ENCODE measurements around the gene HIVEP1. TPM values are rescaled to one million over a fixed set of nuclear protein-coding genes. Genes with fewer than 3 reads are reported as not detected.

HIVEP1 gene
- total RNA-seq, 4 donors from 2014 or later = 14.9 to 30.6 (median 22.2) TPM

DNA sequence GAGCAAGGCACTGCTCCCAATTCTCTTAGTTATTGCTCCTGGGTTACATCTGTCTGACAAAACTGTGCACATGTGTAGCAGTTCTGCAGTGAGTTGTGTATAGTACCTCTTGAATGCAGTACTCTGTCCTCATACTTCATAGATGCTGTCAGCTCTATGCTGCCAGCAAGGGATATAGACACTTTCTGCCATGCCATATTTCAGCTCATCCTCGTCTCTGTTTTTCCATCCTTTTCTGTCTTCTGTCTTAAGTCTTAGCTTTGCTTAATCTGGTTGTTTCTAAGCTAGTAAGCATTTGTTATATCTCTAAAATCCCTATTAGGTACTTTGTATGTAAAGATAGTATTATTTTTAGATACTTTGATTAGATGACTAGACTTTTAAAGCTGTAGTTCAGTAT lies 76.4 kb downstream of the HIVEP1 start:
- Histone ChIP-seq H3K4me1 (peaks cover 0 to 26% (median 11%) of the 10 kb centered on the region in 4 donors), H3K27ac (no peak overlapping the region), H3K4me3 (no peak overlapping the region), H3K9me3 (no peaks in the 10 kb centered on the region), H3K27me3 (no peaks in the 10 kb centered on the region), H3K36me3 (peaks cover 0 to 15% (median 0%) of the 10 kb centered on the region in 3 donors)
- TF ChIP-seq EP300 (IDR thresholded peaks at IDR 0.05) = no peak
- TF ChIP-seq, protein P1, sequence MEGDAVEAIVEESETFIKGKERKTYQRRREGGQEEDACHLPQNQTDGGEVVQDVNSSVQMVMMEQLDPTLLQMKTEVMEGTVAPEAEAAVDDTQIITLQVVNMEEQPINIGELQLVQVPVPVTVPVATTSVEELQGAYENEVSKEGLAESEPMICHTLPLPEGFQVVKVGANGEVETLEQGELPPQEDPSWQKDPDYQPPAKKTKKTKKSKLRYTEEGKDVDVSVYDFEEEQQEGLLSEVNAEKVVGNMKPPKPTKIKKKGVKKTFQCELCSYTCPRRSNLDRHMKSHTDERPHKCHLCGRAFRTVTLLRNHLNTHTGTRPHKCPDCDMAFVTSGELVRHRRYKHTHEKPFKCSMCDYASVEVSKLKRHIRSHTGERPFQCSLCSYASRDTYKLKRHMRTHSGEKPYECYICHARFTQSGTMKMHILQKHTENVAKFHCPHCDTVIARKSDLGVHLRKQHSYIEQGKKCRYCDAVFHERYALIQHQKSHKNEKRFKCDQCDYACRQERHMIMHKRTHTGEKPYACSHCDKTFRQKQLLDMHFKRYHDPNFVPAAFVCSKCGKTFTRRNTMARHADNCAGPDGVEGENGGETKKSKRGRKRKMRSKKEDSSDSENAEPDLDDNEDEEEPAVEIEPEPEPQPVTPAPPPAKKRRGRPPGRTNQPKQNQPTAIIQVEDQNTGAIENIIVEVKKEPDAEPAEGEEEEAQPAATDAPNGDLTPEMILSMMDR (IDR thresholded peaks at IDR 0.05) = no peak
- TF ChIP-seq POLR2A (IDR thresholded peaks at IDR 0.05) = no peak
- WGBS, 2 donors = 90 to 91% methylated on average over 1 of the region's 1 CpG
- DNase-seq (ENCODE audit: low spot score in 2 of 2) = no peak

DNA sequence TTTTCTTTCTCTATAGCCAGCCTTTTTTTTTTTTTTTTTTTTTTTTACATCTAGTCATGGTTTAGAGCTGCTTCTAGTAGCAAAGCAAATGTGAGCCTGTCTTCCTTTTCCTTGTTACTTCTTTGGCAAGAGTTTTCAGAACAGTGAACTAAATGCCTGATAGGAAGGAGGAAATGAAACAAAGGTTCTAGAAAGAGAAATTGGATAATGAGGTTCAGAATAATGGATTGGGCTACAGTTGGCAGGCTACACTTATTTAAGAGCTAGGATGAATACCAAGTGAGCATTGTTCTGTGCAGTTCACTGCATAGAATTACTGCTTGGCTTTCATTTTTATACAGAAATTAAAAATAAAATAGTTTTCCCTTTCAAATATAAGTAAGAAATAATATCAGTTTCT lies 78.6 kb downstream of the HIVEP1 start:
- no peak for DNase-seq (ENCODE audit: low spot score in 2 of 2)
- H3K27ac ChIP-seq = no peak overlapping the region
- no peaks in the 10 kb centered on the region for H3K27me3 ChIP-seq
- peaks cover 0 to 4% (median 0%) of the 10 kb centered on the region in 4 donors for H3K4me1 ChIP-seq
- TF ChIP-seq POLR2A (IDR thresholded peaks at IDR 0.05) (no peak), EP300 (IDR thresholded peaks at IDR 0.05) (no peak)
- TF ChIP-seq, protein P1 (IDR thresholded peaks at IDR 0.05) = no peak
- H3K36me3 ChIP-seq = peaks cover 0 to 15% (median 0%) of the 10 kb centered on the region in 3 donors
- peaks cover 0 to 5% (median 0%) of the 10 kb centered on the region in 4 donors for H3K9me3 ChIP-seq
- no peak overlapping the region for H3K4me3 ChIP-seq

DNA sequence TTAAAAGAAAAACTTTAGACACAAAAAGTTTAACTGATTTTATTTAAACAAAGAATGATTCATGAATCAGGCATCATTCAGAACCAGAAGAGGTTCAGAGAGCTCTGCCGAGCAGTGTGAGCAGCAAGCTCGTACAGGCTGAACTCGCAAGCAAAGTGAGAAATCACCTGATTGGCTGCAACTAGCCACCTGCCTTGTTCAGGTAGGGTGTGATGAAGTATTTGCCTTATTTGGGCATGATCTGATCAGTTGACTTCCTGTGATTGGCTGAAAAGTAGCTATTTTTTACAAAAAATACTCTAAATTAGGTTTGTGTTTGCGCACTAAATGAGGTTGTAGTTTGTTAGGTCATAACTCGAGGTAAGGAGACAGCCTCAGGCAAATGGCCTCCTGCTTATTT lies 80.7 kb downstream of the HIVEP1 start:
- Histone ChIP-seq H3K27me3 (no peaks in the 10 kb centered on the region), H3K36me3 (peaks cover 0 to 15% (median 0%) of the 10 kb centered on the region in 3 donors), H3K4me3 (no peak overlapping the region), H3K4me1 (no peaks in the 10 kb centered on the region), H3K9me3 (peaks cover 0 to 5% (median 0%) of the 10 kb centered on the region in 4 donors), H3K27ac (no peak overlapping the region)
- no peak for DNase-seq (ENCODE audit: low spot score in 2 of 2)
- TF ChIP-seq POLR2A (IDR thresholded peaks at IDR 0.05) (no peak), EP300 (IDR thresholded peaks at IDR 0.05) (no peak)
- TF ChIP-seq, protein P1 (IDR thresholded peaks at IDR 0.05) = no peak
- 92 to 96% methylated on average over 5 of the region's 5 CpGs for WGBS, 2 donors

DNA sequence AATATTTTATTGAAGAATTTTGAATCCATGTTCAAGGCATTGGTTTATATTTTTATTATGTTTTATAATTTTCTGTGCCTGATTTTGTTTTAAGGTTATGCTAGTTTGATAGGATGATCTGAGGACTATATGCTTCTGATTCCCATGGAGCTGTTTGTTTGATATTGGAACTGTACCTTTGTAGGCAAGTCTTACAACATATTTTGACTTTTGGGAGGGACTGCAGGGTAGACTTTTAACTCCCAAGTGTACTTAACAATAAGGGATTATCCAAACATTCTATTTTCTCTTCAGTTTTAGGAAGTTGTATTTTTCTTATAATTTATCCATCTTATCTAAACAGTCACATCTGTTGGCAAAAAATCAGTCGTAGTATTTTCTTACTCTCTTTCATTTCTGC lies 82.6 kb downstream of the HIVEP1 start:
- 56 to 84% methylated on average over 1 of the region's 1 CpG for WGBS, 2 donors
- H3K4me1 ChIP-seq = no peaks in the 10 kb centered on the region
- H3K9me3 ChIP-seq = peaks cover 0 to 5% (median 0%) of the 10 kb centered on the region in 4 donors
- peaks cover 0 to 11% (median 0%) of the 10 kb centered on the region in 3 donors for H3K36me3 ChIP-seq
- H3K4me3 ChIP-seq = no peak overlapping the region
- no peak overlapping the region for H3K27ac ChIP-seq
- DNase-seq (ENCODE audit: low spot score in 2 of 2) = no peak
- TF ChIP-seq EP300 (IDR thresholded peaks at IDR 0.05) = no peak
- no peak for TF ChIP-seq POLR2A (IDR thresholded peaks at IDR 0.05)
- TF ChIP-seq, protein P1 (IDR thresholded peaks at IDR 0.05) = no peak
- no peaks in the 10 kb centered on the region for H3K27me3 ChIP-seq

DNA sequence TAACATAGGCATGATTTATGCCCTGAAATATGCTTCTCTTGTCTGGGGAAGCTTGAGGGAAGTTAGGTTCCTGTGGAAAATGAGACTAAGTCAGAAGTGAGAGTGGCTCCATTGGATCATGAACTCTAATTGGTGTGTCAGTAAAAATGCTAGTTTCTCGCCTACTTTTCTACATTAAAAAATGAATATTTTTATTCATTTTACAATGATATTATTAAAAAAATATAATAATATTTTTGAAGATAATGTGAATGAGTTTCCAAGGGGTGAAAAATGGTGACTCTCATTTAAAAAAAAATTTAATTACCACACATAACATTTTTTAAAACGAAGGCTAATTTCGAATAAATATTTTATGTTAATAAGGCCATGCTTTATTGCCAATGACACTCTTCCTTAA lies 84.2 kb downstream of the HIVEP1 start:
- no peak overlapping the region for H3K4me3 ChIP-seq
- H3K36me3 ChIP-seq = peaks cover 0 to 5% (median 0%) of the 10 kb centered on the region in 3 donors
- H3K4me1 ChIP-seq = no peaks in the 10 kb centered on the region
- 93 to 97% methylated on average over 3 of the region's 3 CpGs for WGBS, 2 donors
- no peak for DNase-seq (ENCODE audit: low spot score in 2 of 2)
- peaks cover 0 to 5% (median 0%) of the 10 kb centered on the region in 4 donors for H3K9me3 ChIP-seq
- no peaks in the 10 kb centered on the region for H3K27me3 ChIP-seq
- H3K27ac ChIP-seq = no peak overlapping the region
- TF ChIP-seq, protein P1 (IDR thresholded peaks at IDR 0.05) = no peak
- TF ChIP-seq POLR2A (IDR thresholded peaks at IDR 0.05) (no peak), EP300 (IDR thresholded peaks at IDR 0.05) (no peak)
